OCI-LY3 (cell line): ENCODE results near the gene PHACTR3.

Experiments used
- CTCF ChIP-seq: fragments of 200-600, 300-600 bp; sonication (generic); IDR thresholded peaks from 2 replicates; pipeline ENCODE4 v1.5.1; 2014; ENCODE audit warnings: antibody characterized with exemption, low read length, low read depth
- EZH2phosphoT487 ChIP-seq: fragments of 200-600 bp; shearing (Covaris generic); IDR thresholded peaks from 2 replicates; pipeline ENCODE4 v1.6.1; 2018; ENCODE audit warnings: antibody characterized with exemption, mixed run types, low read depth

DNA sequence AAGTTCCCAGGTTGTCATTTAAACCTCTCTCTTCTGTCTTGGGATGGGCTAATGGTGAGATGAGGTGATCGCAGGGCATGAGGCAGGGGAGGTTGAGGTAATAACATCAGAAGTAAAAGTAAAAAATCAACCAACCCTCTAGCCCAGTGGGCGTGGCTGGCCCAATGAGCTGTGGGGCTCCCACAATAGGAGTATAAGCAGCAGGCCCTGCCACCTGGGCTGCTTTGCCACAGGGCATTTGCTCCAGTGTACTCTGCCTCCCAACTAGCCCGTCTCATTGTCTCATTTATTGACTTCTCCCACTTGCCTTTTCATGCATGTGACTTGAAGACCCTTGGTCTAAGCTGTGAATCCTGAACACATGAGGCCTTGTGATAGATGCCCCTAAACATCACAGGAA is 62.8 kb downstream of the PHACTR3 start:
- no peak for TF ChIP-seq CTCF
- no peak for TF ChIP-seq EZH2phosphoT487
